Stimulated activated CD8-positive, alpha-beta memory T cell treated with anti-CD3 and anti-CD28 coated beads, Interleukin-2, amount 100 ng/mL, for 1 hour (primary cell): ENCODE results near the gene INAVA.

Experiments
- DNase-seq, 2 donors: peaks; one replicate each; pipeline ENCODE4 v3.0.0-alpha.2; 2020; ENCODE audit warnings: low read depth in 2 of 2

Gene INAVA

GRCh38 chr1:200894712-200895442 lies at the start of gene INAVA:
Gene INAVA, plus strand, starts transcription at chr1:200894900. Its CDS starts 3,501 bp downstream, at chr1:200898401.
- no peak for DNase-seq

- DNase-seq, result no peak
These were observed 49.3 kb upstream of the INAVA start for GRCh38 chr1:200845360-200845759.

GRCh38 chr1:200846398-200846797 lies 48.3 kb upstream of the INAVA start:
- DNase-seq, result no peak

- DNase-seq, result no peak
These were observed 45.3 kb upstream of the INAVA start for GRCh38 chr1:200849430-200849829.

GRCh38 chr1:200850554-200850953 lies 44.1 kb upstream of the INAVA start:
- DNase-seq, result no peak

GRCh38 chr1:200856716-200857357 lies 37.9 kb upstream of the INAVA start:
- DNase-seq, result no peak

- no peak for DNase-seq
These were observed 36.9 kb upstream of the INAVA start for GRCh38 chr1:200857804-200858203.

- DNase-seq, result no peak
These were observed 32.6 kb upstream of the INAVA start for GRCh38 chr1:200861937-200862647.

- DNase-seq, result no peak
These were observed 31.8 kb upstream of the INAVA start for GRCh38 chr1:200862713-200863415.

- DNase-seq, result no peak
These were observed 28.6 kb upstream of the INAVA start for GRCh38 chr1:200866116-200866515.

GRCh38 chr1:200866521-200866920 lies 28.2 kb upstream of the INAVA start:
- DNase-seq, result no peak

- no peak for DNase-seq
These were observed 27.5 kb upstream of the INAVA start for GRCh38 chr1:200867018-200867811.

- DNase-seq, result no peak
These were observed 25.3 kb upstream of the INAVA start for GRCh38 chr1:200869376-200869752.

- no peak for DNase-seq
These were observed 24.8 kb upstream of the INAVA start for GRCh38 chr1:200869753-200870391.

- DNase-seq, result no peak
These were observed 22.1 kb upstream of the INAVA start, which contains the start of gene GPR25 for GRCh38 chr1:200872446-200873115. Gene GPR25, plus strand, starts transcription at chr1:200872981. Its CDS starts 57 bp downstream, at chr1:200873038.

GRCh38 chr1:200873116-200873670 lies 21.5 kb upstream of the INAVA start:
- DNase-seq, result no peak

- no peak for DNase-seq
These were observed 20.9 kb upstream of the INAVA start for GRCh38 chr1:200873671-200874397.

GRCh38 chr1:200874694-200875093 lies 20.0 kb upstream of the INAVA start:
- DNase-seq, result no peak

- DNase-seq, result no peak
These were observed 19.3 kb upstream of the INAVA start for GRCh38 chr1:200875416-200875815.
